Endothelial cell of umbilical vein (primary cell): Measurements from ENCODE around the gene PDE4B.

Experiments
- EZH2 ChIP-seq: IDR thresholded peaks from 2 replicates; pipeline ENCODE4 v1.6.1; 2012; ENCODE audit warnings: borderline replicate concordance, low read depth, mild to moderate bottlenecking, moderate library complexity, low read length, inconsistent platforms; ENCODE audit not compliant: severe bottlenecking
- FOS ChIP-seq: IDR thresholded peaks from 2 replicates; pipeline ENCODE4 v1.6.1; 2011; ENCODE audit warnings: mild to moderate bottlenecking, low read length, moderate library complexity, borderline replicate concordance; ENCODE audit not compliant: insufficient read depth
- GATA2 ChIP-seq: IDR thresholded peaks from 2 replicates; pipeline ENCODE4 v1.7.0; 2011; ENCODE audit warnings: low read depth, mild to moderate bottlenecking, moderate library complexity, mixed read lengths, low read length; ENCODE audit not compliant: insufficient read length, insufficient read depth
- JUN ChIP-seq: IDR thresholded peaks from 2 replicates; pipeline ENCODE4 v1.6.1; 2011; ENCODE audit warnings: borderline replicate concordance, low read depth; ENCODE audit not compliant: insufficient read length, insufficient read depth
- MYC ChIP-seq: IDR thresholded peaks from one replicate; pipeline ENCODE4 v1.6.1; 2011; ENCODE audit warnings: mild to moderate bottlenecking, low read depth, low read length
- POLR2A ChIP-seq: IDR thresholded peaks from 2 replicates; pipeline ENCODE4 v1.6.1; 2012; ENCODE audit warnings: low read depth, mild to moderate bottlenecking, control low read depth, low read length
- POLR2AphosphoS5 ChIP-seq: IDR thresholded peaks from 2 replicates; pipeline ENCODE4 v1.6.1; 2012; ENCODE audit warnings: low read depth, mild to moderate bottlenecking, control low read depth, low read length, moderate library complexity; ENCODE audit not compliant: insufficient read depth
- TF ChIP-seq, protein P1 (sequence below): IDR thresholded peaks from 2 replicates; pipeline ENCODE4 v1.6.1; 2011; ENCODE audit not compliant: insufficient read depth, insufficient read length
- TF ChIP-seq, protein P2 (sequence below), 2 donors: IDR thresholded peaks; 1 replicate in 1 of 2; 2 replicates in 1 of 2; pipeline ENCODE4 v1.5.1; 2011; ENCODE audit warnings: low read length in 2 of 2, mild to moderate bottlenecking in 2 of 2, moderate library complexity in 2 of 2, control low read depth in 1 of 2, inconsistent platforms in 1 of 2, low read depth in 1 of 2; ENCODE audit not compliant: insufficient read depth in 1 of 2; ENCODE audit errors: extremely low read depth in 1 of 2

DNA sequence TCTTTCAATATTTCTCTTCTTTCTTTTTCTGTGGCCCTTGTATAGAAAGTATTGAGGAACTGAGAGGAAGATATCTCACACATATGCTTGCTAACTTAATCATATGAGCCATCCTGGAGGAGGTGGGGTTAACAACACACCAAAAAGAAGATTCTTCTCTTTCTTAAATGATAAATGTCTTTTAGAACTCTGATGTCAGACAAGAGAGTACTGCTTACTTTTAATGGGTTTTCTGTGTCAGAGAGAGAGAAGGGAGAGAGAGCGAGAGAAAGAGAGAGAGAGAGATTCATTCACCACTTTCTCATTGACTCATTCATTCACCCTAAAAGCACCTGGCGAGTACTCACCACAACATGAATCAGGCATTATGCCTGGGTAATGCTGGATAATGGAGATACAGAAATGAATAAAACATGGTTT, 490.9 kb downstream of the PDE4B start:
- TF ChIP-seq, protein P1, sequence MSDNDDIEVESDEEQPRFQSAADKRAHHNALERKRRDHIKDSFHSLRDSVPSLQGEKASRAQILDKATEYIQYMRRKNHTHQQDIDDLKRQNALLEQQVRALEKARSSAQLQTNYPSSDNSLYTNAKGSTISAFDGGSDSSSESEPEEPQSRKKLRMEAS, result no peak
- TF ChIP-seq, protein P2, sequence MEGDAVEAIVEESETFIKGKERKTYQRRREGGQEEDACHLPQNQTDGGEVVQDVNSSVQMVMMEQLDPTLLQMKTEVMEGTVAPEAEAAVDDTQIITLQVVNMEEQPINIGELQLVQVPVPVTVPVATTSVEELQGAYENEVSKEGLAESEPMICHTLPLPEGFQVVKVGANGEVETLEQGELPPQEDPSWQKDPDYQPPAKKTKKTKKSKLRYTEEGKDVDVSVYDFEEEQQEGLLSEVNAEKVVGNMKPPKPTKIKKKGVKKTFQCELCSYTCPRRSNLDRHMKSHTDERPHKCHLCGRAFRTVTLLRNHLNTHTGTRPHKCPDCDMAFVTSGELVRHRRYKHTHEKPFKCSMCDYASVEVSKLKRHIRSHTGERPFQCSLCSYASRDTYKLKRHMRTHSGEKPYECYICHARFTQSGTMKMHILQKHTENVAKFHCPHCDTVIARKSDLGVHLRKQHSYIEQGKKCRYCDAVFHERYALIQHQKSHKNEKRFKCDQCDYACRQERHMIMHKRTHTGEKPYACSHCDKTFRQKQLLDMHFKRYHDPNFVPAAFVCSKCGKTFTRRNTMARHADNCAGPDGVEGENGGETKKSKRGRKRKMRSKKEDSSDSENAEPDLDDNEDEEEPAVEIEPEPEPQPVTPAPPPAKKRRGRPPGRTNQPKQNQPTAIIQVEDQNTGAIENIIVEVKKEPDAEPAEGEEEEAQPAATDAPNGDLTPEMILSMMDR (IDR thresholded peaks at IDR 0.05; ENCODE audit: extremely low read depth in 1 of 2, insufficient read depth in 1 of 2, low read depth in 1 of 2, low read length in 2 of 2), result no peak
- TF ChIP-seq POLR2A (no peak), POLR2AphosphoS5 (no peak), EZH2 (no peak), GATA2 (no peak), FOS (no peak), MYC (no peak), JUN (no peak)
